Measurements from ENCODE around the gene ONECUT3. TPM values are rescaled to one million over a fixed set of nuclear protein-coding genes. Genes with fewer than 3 reads are reported as not detected.

ONECUT3 gene
- total RNA-seq, 6 experiments from 2014 or later = not detected

- intact Hi-C loops (cut with DNase I) = no loop called here
- TF ChIP-seq, protein P1, sequence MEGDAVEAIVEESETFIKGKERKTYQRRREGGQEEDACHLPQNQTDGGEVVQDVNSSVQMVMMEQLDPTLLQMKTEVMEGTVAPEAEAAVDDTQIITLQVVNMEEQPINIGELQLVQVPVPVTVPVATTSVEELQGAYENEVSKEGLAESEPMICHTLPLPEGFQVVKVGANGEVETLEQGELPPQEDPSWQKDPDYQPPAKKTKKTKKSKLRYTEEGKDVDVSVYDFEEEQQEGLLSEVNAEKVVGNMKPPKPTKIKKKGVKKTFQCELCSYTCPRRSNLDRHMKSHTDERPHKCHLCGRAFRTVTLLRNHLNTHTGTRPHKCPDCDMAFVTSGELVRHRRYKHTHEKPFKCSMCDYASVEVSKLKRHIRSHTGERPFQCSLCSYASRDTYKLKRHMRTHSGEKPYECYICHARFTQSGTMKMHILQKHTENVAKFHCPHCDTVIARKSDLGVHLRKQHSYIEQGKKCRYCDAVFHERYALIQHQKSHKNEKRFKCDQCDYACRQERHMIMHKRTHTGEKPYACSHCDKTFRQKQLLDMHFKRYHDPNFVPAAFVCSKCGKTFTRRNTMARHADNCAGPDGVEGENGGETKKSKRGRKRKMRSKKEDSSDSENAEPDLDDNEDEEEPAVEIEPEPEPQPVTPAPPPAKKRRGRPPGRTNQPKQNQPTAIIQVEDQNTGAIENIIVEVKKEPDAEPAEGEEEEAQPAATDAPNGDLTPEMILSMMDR (IDR thresholded peaks at IDR 0.05) = no peak
- ATAC-seq (no peak), DNase-seq (no peak)
- 87% methylated on average over 7 of the region's 24 CpGs for WGBS (ENCODE audit: insufficient coverage, low coverage, low lambda C conversion rate, missing lambda C conversion rate)
- Histone ChIP-seq H3K27ac (no peak overlapping the region), H3K4me1 (no peaks in the 10 kb centered on the region), H3K36me3 (no peaks in the 10 kb centered on the region), H3K4me3 (no peak overlapping the region), H3K27me3 (no peaks in the 10 kb centered on the region), H3K9me3 (no peaks in the 10 kb centered on the region)
Measured at GRCh38 chr19:1805401-1806183, 52.3 kb downstream of the ONECUT3 start.

DNA sequence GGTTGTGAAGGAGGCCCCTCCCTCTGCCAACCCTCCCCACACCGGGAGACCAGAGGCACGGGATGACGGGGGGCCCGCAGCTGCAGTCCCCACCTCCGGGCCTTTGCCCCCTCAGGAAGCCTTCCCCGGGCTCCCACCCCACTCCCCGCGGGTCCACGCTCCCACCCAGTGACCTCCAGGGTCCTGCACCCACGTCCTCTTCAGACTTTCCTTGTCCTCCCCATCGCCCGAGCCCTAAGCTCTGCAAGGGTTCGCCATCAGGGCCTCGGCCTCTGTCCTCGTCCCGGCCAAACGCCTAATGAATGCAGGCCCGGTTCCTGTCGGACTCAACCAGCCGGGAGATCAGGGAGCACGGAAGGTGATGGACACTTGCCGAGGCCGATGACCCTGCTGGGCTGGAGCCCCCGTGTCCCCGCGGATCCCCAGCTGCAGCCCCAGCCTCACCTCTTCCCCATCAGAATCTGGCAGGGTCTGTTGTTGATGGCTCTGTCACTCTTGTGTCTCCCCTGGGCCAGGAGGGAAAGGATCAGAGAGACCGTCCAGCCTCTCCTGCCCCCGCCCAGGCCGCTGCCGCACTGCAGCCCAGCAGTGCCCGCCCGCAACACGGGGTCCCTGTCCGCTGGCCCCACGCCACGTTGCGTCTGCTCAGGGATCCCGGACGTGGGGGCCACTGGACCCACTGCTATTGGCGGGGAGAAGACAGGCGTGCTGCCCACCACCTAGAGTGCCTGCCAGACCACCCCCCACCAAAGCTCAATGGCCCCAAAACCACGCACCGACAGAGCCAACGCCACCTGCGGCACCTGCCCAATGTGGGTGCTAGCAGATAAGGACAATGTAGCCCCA lies 53.1 kb downstream of the ONECUT3 start:
- TF ChIP-seq, protein P1 (IDR thresholded peaks at IDR 0.05) = no peak
- TF ChIP-seq POLR2A (IDR thresholded peaks at IDR 0.05) = no peak
- DNase-seq = peak in 1 of 3 donors; percentile 46
- intact Hi-C loops (cut with DNase I) = no loop called here
- 60% methylated on average over 12 of the region's 45 CpGs for WGBS (ENCODE audit: insufficient coverage, low coverage, low lambda C conversion rate, missing lambda C conversion rate)
- ATAC-seq = no peak
- no peaks in the 10 kb centered on the region for H3K9me3 ChIP-seq
- no peaks in the 10 kb centered on the region for H3K36me3 ChIP-seq
- no peaks in the 10 kb centered on the region for H3K27me3 ChIP-seq
- no peaks in the 10 kb centered on the region for H3K4me1 ChIP-seq
- no peak overlapping the region for H3K27ac ChIP-seq
- no peak overlapping the region for H3K4me3 ChIP-seq

DNA sequence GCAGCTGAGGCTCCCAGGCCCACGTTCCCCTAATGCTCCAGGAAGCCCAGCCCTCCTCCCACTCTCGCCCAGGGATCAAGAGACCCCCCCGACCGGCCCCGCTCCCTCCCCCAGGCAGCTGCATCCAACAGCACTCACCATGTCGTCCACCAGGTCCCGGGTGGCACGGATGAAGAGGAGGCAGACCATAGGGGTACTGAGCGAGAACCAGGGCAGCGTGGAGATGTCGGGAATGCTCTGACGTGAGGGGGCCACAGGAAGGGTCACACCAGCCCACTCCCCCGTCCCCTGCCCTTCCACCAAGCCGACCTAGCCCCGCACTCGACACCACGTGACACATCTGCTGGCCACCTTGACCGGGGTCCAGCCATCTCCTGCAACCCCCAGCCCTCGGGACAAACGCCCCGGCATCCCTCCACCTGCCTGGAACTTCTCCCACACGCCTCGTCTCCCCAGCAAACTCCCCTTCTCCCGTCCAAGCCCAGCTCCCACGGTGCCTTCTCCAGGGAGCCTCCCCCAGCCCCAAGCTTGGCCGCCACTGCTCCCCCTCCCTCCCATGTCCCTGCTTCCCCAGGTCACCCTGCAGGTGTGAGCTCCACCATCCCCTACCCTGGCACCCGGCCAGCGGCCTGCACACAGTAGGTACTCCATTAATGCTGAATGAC lies 53.9 kb downstream of the ONECUT3 start:
- Histone ChIP-seq H3K4me1 (no peaks in the 10 kb centered on the region), H3K36me3 (no peaks in the 10 kb centered on the region), H3K4me3 (no peak overlapping the region), H3K27me3 (no peaks in the 10 kb centered on the region), H3K27ac (no peak overlapping the region), H3K9me3 (no peaks in the 10 kb centered on the region)
- 70% methylated on average over 10 of the region's 28 CpGs for WGBS (ENCODE audit: insufficient coverage, low coverage, low lambda C conversion rate, missing lambda C conversion rate)
- DNase-seq (no peak), ATAC-seq (no peak)
- intact Hi-C loops (cut with DNase I) = no loop called here
- TF ChIP-seq, protein P1 (IDR thresholded peaks at IDR 0.05) = no peak
- no peak for TF ChIP-seq POLR2A (IDR thresholded peaks at IDR 0.05)

DNA sequence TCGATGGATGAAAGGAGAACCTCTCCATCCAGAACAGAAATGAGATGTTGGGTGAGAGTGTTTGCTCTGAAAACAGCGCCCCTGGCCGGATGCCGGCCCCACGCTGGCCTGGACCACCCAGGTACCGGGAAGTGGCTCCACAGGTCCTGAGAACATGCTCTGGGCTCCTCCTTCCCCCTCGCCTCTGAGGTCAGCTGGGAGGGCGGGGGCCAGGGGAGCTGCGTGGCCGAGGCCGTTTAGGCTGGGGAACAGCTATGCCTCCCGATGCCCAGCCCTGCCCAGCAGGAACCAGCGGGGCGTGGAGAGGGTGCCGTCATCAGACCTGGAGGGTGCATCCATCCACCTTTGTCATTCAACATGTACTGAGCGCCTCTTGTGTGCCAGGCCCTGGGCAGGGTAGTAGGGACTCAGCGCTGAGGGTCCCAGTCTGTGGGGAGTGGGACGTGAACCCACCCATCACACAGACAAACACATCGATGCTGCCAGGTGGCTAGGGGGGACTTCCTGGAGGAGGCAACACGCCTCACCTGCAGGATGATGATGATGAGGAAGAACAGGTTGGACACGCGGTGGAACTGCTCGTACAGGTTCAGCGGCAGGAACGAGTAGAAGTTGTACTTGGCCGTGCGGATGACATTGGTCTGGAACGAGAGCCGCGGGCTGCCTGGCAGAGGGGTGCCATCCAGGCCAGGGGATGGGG lies 54.5 kb downstream of the ONECUT3 start:
- TF ChIP-seq POLR2A (IDR thresholded peaks at IDR 0.05) = no peak
- TF ChIP-seq, protein P1 (IDR thresholded peaks at IDR 0.05) = no peak
- 83% methylated on average over 6 of the region's 30 CpGs for WGBS (ENCODE audit: insufficient coverage, low coverage, low lambda C conversion rate, missing lambda C conversion rate)
- Histone ChIP-seq H3K4me3 (no peak overlapping the region), H3K27ac (no peak overlapping the region), H3K36me3 (no peaks in the 10 kb centered on the region), H3K27me3 (no peaks in the 10 kb centered on the region), H3K4me1 (peaks cover 0 to under 1% (median 0%) of the 10 kb centered on the region in 4 donors), H3K9me3 (no peaks in the 10 kb centered on the region)
- intact Hi-C loops (cut with DNase I) = no loop called here
- ATAC-seq (no peak), DNase-seq (no peak)
